Activated T-cell treated with anti-CD3 and anti-CD28 coated beads, Interleukin-2, amount 50 U/mL, for 24 hours (primary cell): ENCODE data around the gene FGGY.
A peak's percentile ranks its signal among the peaks of the same experiment; 100 is the strongest.
"Not testable (repeated sequence)": the region's sequence is repeated elsewhere in the genome, so short reads cannot be mapped to it uniquely, and the experiment has no call there.

Source experiments
- DNase-seq: peaks from one replicate; pipeline ENCODE4 v3.0.0-alpha.2; 2020
- H3K27ac Mint-ChIP-seq: 2 replicates; pipeline ENCODE4 v1.8.0; 2020; ENCODE audit warnings: mild to moderate bottlenecking, mixed read lengths
- H3K27me3 Mint-ChIP-seq: 2 replicates; pipeline ENCODE4 v1.8.0; 2020; ENCODE audit warnings: mixed read lengths
- H3K36me3 Mint-ChIP-seq: 2 replicates; pipeline ENCODE4 v1.8.0; 2020; ENCODE audit warnings: low read depth, mixed read lengths
- H3K4me1 Mint-ChIP-seq: 2 replicates; pipeline ENCODE4 v1.8.0; 2020; ENCODE audit warnings: low read depth, mixed read lengths
- H3K4me3 Mint-ChIP-seq: 2 replicates; pipeline ENCODE4 v1.8.0; 2020; ENCODE audit warnings: mild to moderate bottlenecking, moderate library complexity, mixed read lengths
- H3K9me3 Mint-ChIP-seq: 2 replicates; pipeline ENCODE4 v1.8.0; 2020; ENCODE audit warnings: mixed read lengths

FGGY gene

DNA sequence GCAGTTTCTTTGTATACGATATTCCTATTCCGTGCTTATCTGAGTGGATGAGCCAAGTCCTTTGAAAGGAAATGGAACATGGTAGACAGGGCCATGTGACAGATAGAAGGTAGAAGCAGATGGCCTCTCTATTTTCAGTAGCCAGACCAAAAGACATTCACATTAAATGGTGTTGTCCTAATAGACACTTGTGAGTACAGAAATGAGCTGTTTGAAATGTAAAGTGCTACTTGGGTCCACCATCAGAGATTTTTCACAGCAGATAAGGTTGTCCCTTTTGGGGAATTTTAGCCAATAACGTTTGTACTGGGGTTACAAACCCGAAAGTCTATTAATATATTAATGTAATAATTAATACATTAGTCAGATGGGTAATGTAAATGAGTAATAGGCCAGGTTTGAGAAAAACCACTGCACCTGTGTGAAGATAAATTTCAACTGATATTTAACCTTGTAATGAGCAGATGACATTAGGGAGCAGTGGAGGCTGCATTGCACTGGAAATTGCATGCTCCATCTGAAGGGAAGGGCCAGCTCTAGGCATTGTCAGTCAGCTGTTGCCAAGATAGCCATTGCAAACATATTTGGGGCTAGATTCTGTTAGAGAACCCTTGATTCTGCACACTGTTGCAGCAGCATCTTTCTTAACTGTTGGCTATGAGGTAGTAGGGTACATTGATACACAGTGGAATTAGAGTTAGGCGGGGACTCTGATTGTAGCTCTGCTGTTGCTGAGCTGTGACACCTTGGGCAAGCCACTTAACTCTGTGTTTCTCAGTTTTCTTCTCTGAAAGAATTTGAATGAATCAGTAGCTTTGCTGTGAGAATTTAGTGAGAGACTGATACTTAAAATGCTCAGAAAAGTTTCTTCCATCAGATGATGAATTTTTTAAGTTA is 43.8 kb downstream of the FGGY start:
- Mint-ChIP-seq H3K9me3 (no peaks in the 10 kb centered on the region), H3K27me3 (no peaks in the 10 kb centered on the region), H3K4me3 (no peak overlapping the region), H3K36me3 (no peaks in the 10 kb centered on the region), H3K27ac (no peak overlapping the region), H3K4me1 (no peaks in the 10 kb centered on the region)
- no peak for DNase-seq

DNA sequence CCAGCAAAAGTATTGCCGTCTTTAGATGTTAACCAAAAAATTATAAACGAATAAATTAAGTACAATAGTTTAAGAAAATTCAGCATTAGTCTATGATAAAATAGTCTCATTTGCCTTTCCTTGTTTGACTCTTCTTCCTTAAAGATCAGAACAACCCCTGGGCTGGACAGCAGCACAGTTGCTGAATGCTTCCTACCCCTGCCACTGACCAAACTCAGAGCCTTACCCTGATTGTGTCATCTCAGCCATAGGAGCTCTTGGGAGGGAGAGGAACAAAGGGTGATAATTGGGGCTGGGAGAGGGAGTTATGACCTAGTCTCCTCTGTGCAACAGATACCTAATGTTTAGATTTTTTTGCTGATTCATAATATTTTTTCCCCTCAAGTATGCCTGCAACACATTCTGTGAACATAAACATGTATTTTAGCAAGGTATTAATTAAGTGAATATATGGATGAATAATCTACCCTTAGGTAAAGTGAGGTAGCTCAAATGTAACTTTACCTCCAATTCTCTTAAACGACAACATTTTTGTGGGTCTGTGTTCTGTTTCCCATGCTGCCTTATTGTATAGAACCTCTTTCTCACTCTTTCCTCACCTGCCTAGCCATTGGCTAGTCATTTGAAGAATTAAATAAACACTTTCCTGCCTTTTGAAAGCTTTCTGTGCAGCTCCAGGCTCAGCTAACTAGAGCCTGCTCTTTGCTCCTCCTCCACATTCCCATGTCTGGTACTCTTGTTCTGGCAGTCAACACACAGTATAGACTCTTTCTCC is 46.1 kb downstream of the FGGY start:
- peaks cover 8% of the 10 kb centered on the region for H3K36me3 Mint-ChIP-seq
- DNase-seq, result no peak
- H3K27me3 Mint-ChIP-seq, result no peaks in the 10 kb centered on the region
- H3K9me3 Mint-ChIP-seq, result no peaks in the 10 kb centered on the region
- no peak overlapping the region for H3K27ac Mint-ChIP-seq
- no peak overlapping the region for H3K4me3 Mint-ChIP-seq
- H3K4me1 Mint-ChIP-seq, result no peaks in the 10 kb centered on the region

DNA sequence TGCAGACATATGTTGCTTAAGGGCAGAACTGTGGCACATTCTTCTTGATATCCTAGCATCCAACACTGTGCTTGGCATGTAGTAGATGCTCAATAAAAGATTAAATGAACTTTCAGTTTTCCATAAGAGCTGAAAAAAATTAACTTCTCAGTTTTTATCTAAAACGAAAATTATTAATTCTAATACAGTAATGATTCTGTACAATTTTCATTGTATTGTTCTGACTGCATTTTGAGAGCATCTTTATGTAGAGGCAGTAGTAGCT is 46.6 kb downstream of the FGGY start:
- Mint-ChIP-seq H3K36me3 (peaks cover 10% of the 10 kb centered on the region), H3K4me1 (no peaks in the 10 kb centered on the region), H3K27me3 (no peaks in the 10 kb centered on the region), H3K4me3 (no peak overlapping the region), H3K27ac (no peak overlapping the region), H3K9me3 (no peaks in the 10 kb centered on the region)
- DNase-seq, result no peak

DNA sequence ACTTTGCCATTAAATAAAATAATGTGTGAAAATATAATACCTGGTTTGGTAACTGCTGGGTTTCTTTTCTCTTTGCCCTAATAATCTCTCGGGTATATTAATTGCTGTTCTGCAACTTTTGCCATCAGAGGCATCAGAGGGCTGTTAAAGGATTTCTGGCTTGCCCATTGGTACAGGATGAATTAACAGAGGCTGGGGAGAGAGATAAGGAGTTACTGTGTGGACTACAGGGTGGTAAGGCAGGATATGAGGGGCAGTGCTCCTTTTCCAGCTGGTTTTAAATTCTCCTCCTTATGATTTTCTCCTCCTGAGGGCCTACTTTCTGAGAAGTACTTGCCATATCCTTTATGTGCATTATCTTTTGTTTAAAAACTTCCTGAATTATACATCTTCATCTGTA is 48.3 kb downstream of the FGGY start:
- H3K36me3 Mint-ChIP-seq, result peaks cover 10% of the 10 kb centered on the region
- no peaks in the 10 kb centered on the region for H3K4me1 Mint-ChIP-seq
- H3K27ac Mint-ChIP-seq, result no peak overlapping the region
- H3K9me3 Mint-ChIP-seq, result no peaks in the 10 kb centered on the region
- no peak for DNase-seq
- no peak overlapping the region for H3K4me3 Mint-ChIP-seq
- no peaks in the 10 kb centered on the region for H3K27me3 Mint-ChIP-seq

DNA sequence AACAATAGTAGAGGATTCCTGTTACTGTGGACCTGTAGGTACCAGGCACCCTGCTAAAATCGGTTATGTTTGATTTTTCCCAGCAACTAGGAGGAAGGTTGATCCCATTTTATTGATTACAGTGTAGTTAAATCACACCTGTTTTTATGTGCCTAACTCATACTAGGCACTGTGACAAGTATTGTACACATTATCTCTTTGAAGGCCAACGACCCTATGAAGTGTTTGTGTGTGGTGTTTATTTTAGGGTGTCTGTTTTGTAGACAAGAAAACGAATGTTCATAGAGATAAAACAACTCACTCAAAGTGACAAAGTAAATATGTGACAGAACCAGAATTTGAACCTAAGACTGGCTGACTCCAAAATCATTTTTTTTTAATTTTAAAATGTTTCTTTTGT is 49.5 kb downstream of the FGGY start:
- H3K27ac Mint-ChIP-seq, result no peak overlapping the region
- peaks cover 11% of the 10 kb centered on the region for H3K36me3 Mint-ChIP-seq
- H3K4me1 Mint-ChIP-seq, result no peaks in the 10 kb centered on the region
- DNase-seq, result no peak
- H3K9me3 Mint-ChIP-seq, result no peaks in the 10 kb centered on the region
- no peaks in the 10 kb centered on the region for H3K27me3 Mint-ChIP-seq
- no peak overlapping the region for H3K4me3 Mint-ChIP-seq

DNA sequence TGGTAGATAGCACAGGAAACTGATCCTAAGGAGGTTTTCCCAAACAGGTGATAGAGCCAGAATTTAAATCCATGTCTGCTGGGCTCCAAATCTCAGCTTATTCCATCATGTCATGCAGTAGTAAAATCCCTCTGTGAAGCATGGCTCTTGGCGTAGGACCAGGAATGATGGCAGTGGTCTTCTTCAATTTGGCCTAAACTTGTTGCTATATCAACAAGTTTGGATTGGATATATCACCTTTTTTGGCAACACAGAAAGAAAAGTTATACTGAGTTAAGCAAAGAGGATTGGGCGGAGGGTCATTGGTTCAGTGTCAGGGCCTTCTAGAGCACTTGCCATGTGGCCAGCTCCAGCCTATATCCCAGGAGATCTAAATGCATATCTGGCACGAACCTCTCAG is 52.2 kb downstream of the FGGY start:
- H3K36me3 Mint-ChIP-seq, result peaks cover 13% of the 10 kb centered on the region
- no peaks in the 10 kb centered on the region for H3K4me1 Mint-ChIP-seq
- H3K4me3 Mint-ChIP-seq, result no peak overlapping the region

DNA sequence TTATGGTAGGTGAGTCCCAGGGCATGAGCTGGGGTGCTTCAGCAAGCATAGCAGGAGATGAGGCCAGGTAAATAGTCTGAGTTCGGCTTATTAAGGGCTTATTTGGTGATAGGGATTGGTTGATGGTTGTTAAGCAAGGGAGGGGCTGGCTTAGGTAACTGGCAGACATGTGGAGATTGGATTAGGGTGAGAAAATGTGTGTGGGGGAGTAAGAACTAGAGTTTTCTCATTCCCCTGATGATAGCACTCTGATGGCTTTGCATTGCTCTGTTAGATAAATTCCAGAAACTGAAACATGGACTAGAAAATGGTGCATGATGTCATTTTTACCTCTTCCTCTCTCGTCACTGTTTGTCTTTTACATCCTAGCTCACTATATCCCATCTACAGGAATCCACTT is 53.6 kb downstream of the FGGY start:
- Mint-ChIP-seq H3K27ac (no peak overlapping the region), H3K4me3 (no peak overlapping the region), H3K4me1 (peaks cover 10% of the 10 kb centered on the region), H3K27me3 (no peaks in the 10 kb centered on the region), H3K36me3 (peaks cover 13% of the 10 kb centered on the region), H3K9me3 (no peaks in the 10 kb centered on the region)
- no peak for DNase-seq

More for the DNA sequence above, 52.2 kb downstream of the FGGY start:
- Mint-ChIP-seq H3K27me3 (no peaks in the 10 kb centered on the region), H3K27ac (no peak overlapping the region), H3K9me3 (no peaks in the 10 kb centered on the region)
- DNase-seq, result no peak

DNA sequence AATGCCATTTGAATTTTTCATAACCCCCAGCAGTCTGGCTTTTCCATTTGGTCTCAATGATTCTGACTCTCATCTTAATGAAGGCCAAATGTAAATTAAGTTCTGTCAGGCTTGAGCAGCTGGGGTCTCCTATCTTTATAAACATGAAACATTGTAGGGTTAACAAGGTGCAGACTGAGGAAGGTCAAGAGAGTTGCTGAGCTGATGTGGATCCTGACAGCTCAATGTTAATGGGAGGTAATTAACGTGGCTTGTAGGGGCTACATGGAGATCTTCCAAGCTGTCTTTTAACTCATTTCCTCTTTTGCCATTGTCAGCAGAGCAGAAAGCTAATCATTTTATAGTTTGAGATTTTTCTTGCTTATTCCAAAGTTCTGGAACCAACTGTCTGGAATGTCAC is 55.2 kb downstream of the FGGY start:
- Mint-ChIP-seq H3K27me3 (no peaks in the 10 kb centered on the region), H3K27ac (no peak overlapping the region), H3K9me3 (no peaks in the 10 kb centered on the region), H3K4me3 (no peak overlapping the region), H3K4me1 (peaks cover 10% of the 10 kb centered on the region), H3K36me3 (peaks cover 10% of the 10 kb centered on the region)
- DNase-seq, result no peak

DNA sequence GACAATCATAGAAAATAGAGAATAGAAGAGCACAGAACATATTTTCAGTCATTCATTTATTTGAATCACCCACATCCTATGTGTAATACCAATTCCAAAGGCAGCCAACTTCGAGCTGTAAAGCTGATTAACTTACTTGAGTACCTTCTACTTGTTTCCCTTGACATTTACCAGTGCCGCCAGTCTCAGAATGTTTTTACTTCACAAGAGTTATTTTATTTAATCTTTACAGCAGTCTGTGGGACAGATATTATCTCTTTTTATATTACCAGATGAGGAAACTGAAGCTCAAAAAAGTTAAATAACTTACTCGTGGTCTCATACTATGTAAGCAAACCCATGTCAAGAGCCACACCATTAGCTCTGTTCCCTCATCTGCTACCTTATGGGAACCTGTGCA is 56.6 kb downstream of the FGGY start:
- DNase-seq, result no peak
- Mint-ChIP-seq H3K9me3 (no peaks in the 10 kb centered on the region), H3K27me3 (no peaks in the 10 kb centered on the region), H3K36me3 (peaks cover 3% of the 10 kb centered on the region), H3K27ac (no peak overlapping the region), H3K4me1 (peaks cover 10% of the 10 kb centered on the region), H3K4me3 (no peak overlapping the region)

DNA sequence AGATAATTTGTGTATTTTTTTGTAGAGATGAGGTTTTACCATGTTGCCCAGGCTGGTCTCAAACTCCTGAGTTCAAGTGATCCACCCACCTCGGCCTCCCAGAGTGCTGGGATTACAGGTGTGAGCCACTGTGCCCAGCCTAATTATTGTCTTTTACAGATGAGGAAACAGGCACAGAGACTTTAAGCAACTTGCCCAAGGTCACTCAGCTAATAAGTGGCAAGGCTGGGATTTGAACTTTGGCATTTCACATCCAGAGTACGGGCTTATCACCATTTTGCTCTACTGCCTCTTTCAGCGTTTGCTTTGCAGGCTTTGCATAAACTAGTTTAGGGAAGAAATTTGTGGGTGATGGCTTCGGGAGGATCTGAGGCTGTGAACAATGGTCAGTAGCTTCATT is 57.3 kb downstream of the FGGY start:
- peak overlapping the region; percentile 3 for H3K27ac Mint-ChIP-seq
- H3K27me3 Mint-ChIP-seq, H3K9me3 Mint-ChIP-seq, H3K4me3 Mint-ChIP-seq, DNase-seq, H3K36me3 Mint-ChIP-seq: not testable (repeated sequence)
- H3K4me1 Mint-ChIP-seq, result peaks cover 10% of the 10 kb centered on the region

DNA sequence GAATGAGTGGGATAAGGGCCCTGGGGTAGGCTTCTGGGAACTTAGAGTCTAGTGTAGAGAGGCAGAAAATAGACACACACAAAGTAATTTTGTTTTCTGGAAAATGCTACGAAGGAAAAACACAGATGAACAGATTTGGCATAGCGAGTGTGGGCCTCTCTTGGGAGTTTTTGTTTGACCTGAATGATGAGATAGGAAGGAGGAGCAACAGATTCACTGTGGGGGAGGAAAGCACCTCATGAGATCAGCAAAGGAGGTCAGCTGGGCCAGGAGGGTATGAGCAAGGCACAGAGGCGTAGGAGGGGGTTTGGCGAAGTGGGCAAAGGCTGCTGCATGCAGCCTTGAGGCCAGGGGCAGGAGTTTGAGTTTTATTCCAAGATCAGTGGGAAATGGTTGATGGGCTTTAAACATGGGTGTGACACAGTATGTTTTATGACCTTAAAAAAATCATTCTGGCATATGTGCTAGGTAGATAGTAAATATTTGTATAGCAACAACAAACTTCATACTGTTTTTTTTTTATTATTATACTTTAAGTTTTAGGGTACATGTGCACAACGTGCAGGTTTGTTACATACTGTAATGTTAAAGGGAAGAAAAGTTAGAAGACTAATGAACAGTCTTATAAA is 57.9 kb downstream of the FGGY start:
- peaks cover 10% of the 10 kb centered on the region for H3K4me1 Mint-ChIP-seq
- peak overlapping the region; percentile 3 for H3K27ac Mint-ChIP-seq
- H3K36me3 Mint-ChIP-seq, result peaks cover 3% of the 10 kb centered on the region
- no peaks in the 10 kb centered on the region for H3K9me3 Mint-ChIP-seq
- no peak overlapping the region for H3K4me3 Mint-ChIP-seq
- H3K27me3 Mint-ChIP-seq, result no peaks in the 10 kb centered on the region
- no peak for DNase-seq

DNA sequence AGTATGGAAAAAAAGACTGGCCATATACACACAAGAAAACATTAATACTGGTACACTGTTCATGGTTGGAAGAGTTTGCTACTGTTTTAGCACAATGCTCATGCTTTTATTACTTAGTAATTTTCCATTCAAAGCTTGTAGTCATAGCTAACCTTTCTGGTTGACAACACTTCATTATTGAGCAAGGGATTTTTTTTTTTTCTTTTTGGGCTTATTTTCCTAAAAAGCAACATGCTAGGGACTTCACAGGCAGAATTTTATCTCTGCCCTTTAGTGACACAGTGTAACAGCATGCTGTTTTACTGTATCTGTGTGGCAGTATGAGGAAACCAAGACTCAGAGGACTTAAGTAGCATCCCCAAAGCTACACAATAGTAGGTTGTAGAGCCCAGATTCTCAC is 58.5 kb downstream of the FGGY start:
- Mint-ChIP-seq H3K27me3 (no peaks in the 10 kb centered on the region), H3K27ac (no peak overlapping the region)

DNA sequence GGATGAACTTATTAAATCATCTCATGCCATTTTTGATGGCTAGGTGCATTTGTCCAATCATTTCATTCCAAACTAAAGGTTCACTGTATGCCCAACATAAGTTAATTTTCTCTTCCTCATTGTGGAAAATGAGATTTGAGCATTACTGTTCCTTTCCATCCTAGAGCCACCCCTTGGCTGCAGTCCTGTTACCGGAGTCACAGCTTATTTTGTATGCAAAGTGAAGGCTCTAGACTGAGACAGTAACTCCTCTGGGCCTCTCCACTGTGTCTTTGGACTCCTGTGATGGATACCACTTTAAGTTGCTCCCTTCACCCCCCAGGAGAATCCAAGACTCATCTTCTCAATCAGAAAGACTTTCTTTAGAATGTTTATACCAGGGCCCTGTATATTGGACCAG is 59.7 kb downstream of the FGGY start:
- Mint-ChIP-seq H3K9me3 (no peaks in the 10 kb centered on the region), H3K4me3 (no peak overlapping the region), H3K27ac (no peak overlapping the region), H3K36me3 (peaks cover 2% of the 10 kb centered on the region), H3K4me1 (peaks cover 10% of the 10 kb centered on the region), H3K27me3 (no peaks in the 10 kb centered on the region)
- DNase-seq, result no peak

More for the DNA sequence above, 58.5 kb downstream of the FGGY start:
- H3K4me3 Mint-ChIP-seq, result no peak overlapping the region
- DNase-seq, result no peak
- no peaks in the 10 kb centered on the region for H3K9me3 Mint-ChIP-seq
- H3K36me3 Mint-ChIP-seq, result peaks cover 3% of the 10 kb centered on the region
- peaks cover 10% of the 10 kb centered on the region for H3K4me1 Mint-ChIP-seq

DNA sequence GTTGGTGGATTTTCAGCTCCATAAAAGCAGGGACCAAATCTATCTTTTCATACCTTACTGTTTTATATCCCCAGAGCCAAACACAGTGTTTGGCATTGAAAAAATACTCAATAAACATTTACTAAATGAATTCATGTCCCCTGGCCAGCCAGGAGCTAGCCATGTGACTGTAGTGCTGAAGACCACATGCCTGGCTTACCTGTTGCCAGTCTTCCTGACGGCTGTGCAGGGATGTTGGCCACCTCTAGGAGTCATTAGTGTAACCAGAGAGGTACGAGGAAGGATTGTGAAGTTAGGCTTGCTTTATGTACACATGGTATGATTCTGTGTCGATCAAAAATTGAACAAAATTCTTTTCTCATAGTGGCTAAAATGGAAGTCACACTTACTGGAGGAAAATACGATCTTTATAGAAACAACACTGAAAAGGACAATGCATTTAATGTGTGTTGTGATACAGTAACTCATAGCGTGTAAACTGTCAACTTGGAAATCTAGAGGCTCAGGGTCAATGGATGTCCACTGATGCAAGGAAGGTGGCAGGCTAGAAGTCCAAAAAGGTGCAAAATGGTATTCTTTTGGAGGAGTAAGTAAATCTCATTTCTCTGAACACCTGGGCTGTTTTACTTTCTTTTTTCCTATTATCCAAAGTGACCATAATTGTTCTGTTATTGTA is 60.9 kb downstream of the FGGY start:
- Mint-ChIP-seq H3K27me3 (no peaks in the 10 kb centered on the region), H3K4me1 (peaks cover 10% of the 10 kb centered on the region), H3K9me3 (no peaks in the 10 kb centered on the region), H3K27ac (no peak overlapping the region), H3K36me3 (peaks cover 2% of the 10 kb centered on the region), H3K4me3 (no peak overlapping the region)
- no peak for DNase-seq
